Thoracic aorta (tissue), 2 donors: ENCODE measurements around the gene HSBP1L1. TPM values are rescaled to one million over a fixed set of nuclear protein-coding genes. Genes with fewer than 3 reads are reported as not detected.
"Not testable (repeated sequence)": the region's sequence is repeated elsewhere in the genome, so short reads cannot be mapped to it uniquely, and the experiment has no call there.

Experiments
- ATAC-seq: fragments of 150-250 bp; one replicate; pipeline ENCODE4 v1.8.0; 2017; ENCODE audit warnings: low read depth; ENCODE audit not compliant: insufficient number of reproducible peaks, low FRiP score
- DNase-seq: peaks from one replicate; pipeline ENCODE4 v3.0.0-alpha.2; 2020; ENCODE audit warnings: low spot score
- H3K27ac ChIP-seq, 2 donors: fragments of 200-600 bp; sonication (generic); 1 replicate in 1 of 2; 2 replicates in 1 of 2; pipeline ENCODE4 v1.5.1; 2016; ENCODE audit warnings: mild to moderate bottlenecking in 2 of 2, moderate library complexity in 2 of 2
- H3K27me3 ChIP-seq: fragments of 200-600 bp; sonication (generic); replicated peaks from 2 replicates; pipeline ENCODE4 v1.6.0; 2016; ENCODE audit warnings: mild to moderate bottlenecking; ENCODE audit not compliant: insufficient read depth
- H3K36me3 ChIP-seq: fragments of 200-600 bp; sonication (generic); one replicate; pipeline ENCODE4 v1.5.1; 2016
- H3K4me1 ChIP-seq, 2 donors: fragments of 200-600 bp; sonication (generic); 1 replicate in 1 of 2; 2 replicates in 1 of 2; pipeline versions ENCODE4 v1.5.1 to v1.6.0; 2016; ENCODE audit warnings: low read depth in 2 of 2, mild to moderate bottlenecking in 1 of 2; ENCODE audit not compliant: control insufficient read depth in 1 of 2
- H3K4me3 ChIP-seq: fragments of 200-600 bp; sonication (generic); 2 replicates; pipeline ENCODE4 v1.5.1; 2016; ENCODE audit warnings: mild to moderate bottlenecking
- H3K9me3 ChIP-seq: fragments of 200-600 bp; sonication (generic); 2 replicates; pipeline ENCODE4 v1.5.1; 2016
- CTCF ChIP-seq: fragments of 200-600 bp; sonication (generic); IDR thresholded peaks from one replicate; pipeline ENCODE4 v1.5.1; 2019; ENCODE audit warnings: antibody characterized with exemption
- total RNA-seq, 2 donors: library from RNA; depleted of rRNA; stranded (reverse); fragments of >200 nt; gene quantifications; one replicate each; pipeline versions ENCODE4 v1.1.0 to v1.2.3, GENCODE V29; 2016

HSBP1L1 gene
- total RNA-seq, 2 donors from 2014 or later = 8.5 to 11.6 TPM

- no peak overlapping the region for H3K4me3 ChIP-seq
- H3K27me3 ChIP-seq = no peaks in the 10 kb centered on the region
- no peaks in the 10 kb centered on the region for H3K36me3 ChIP-seq
- no peaks in the 10 kb centered on the region for H3K4me1 ChIP-seq
- ATAC-seq = no peak
- no peaks in the 10 kb centered on the region for H3K9me3 ChIP-seq
- no peak for TF ChIP-seq CTCF
- DNase-seq = no peak
- no peak overlapping the region for H3K27ac ChIP-seq
Measured at GRCh38 chr18:80002468-80002867, 38.0 kb downstream of the HSBP1L1 start.

DNA sequence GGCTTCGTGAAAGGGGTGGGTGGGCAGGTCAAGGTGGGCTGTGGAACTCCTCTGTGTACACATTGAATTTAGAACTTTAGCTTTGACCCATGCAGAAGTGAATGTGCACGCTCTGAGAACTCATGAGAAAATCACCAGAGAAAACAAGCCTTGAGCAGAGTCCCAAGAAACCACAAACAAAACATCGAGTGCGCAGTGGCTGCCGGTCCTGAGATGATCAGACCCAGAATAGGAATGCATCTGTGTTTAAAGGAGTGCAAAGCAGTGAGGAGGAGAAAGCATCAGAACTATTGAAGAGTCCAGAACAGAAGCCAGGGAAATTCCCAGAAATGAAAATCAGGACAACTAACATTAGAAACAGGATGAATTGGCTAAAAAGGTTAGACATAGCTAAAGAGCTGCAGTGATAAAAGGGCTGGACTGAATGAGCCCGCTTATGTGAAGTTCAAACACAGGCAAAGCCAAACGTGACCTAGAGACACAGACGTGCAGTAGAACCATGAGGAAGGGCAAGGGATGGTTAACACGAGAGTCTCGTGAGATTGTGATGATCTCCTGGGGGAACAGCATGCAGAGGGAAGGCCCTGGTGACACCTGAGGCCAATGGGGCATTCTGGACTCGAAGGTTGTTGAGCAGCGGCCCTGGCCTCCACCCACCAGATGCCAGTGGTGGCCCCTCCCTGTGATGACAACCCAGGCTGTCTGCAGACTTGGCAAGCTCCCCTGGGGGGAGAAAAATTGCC, 40.3 kb downstream of the HSBP1L1 start:
- H3K36me3 ChIP-seq = no peaks in the 10 kb centered on the region
- H3K4me3 ChIP-seq = no peak overlapping the region
- H3K4me1 ChIP-seq = peaks cover 0 to 2% of the 10 kb centered on the region in 2 donors
- H3K9me3 ChIP-seq = no peaks in the 10 kb centered on the region
- DNase-seq = no peak
- no peak for TF ChIP-seq CTCF
- no peaks in the 10 kb centered on the region for H3K27me3 ChIP-seq
- no peak overlapping the region for H3K27ac ChIP-seq
- ATAC-seq = no peak

GRCh38 chr18:80006724-80007123, 42.3 kb downstream of the HSBP1L1 start:
- ATAC-seq = no peak
- no peak for DNase-seq
- Histone ChIP-seq H3K4me1 (peaks cover 4 to 11% of the 10 kb centered on the region in 2 donors), H3K36me3 (no peaks in the 10 kb centered on the region), H3K4me3 (no peak overlapping the region), H3K27me3 (no peaks in the 10 kb centered on the region), H3K27ac (no peak overlapping the region), H3K9me3 (peaks cover 3% of the 10 kb centered on the region)
- no peak for TF ChIP-seq CTCF

- ATAC-seq (peak; percentile 100), DNase-seq (peak; percentile 77)
- Histone ChIP-seq H3K4me3 (peak overlapping the region; percentile 36), H3K27me3 (no peaks in the 10 kb centered on the region), H3K9me3 (peaks cover 5% of the 10 kb centered on the region), H3K4me1 (peaks cover 4 to 11% of the 10 kb centered on the region in 2 donors), H3K36me3 (no peaks in the 10 kb centered on the region), H3K27ac (peak overlapping the region; percentile 56 to 70)
- no peak for TF ChIP-seq CTCF
Measured at GRCh38 chr18:80009661-80010550, 45.5 kb downstream of the HSBP1L1 start.

GRCh38 chr18:80010551-80010906, 46.1 kb downstream of the HSBP1L1 start:
- peak overlapping the region; percentile 36 for H3K4me3 ChIP-seq
- ATAC-seq (no peak), DNase-seq (no peak)
- peaks cover 6% of the 10 kb centered on the region for H3K9me3 ChIP-seq
- H3K27ac ChIP-seq = peak overlapping the region; percentile 56 to 70
- no peaks in the 10 kb centered on the region for H3K36me3 ChIP-seq
- H3K4me1 ChIP-seq = peaks cover 4 to 11% of the 10 kb centered on the region in 2 donors
- H3K27me3 ChIP-seq = no peaks in the 10 kb centered on the region
- TF ChIP-seq CTCF = no peak

- ATAC-seq = not testable (repeated sequence)
- peak overlapping the region in 1 of 2 donors; percentile 70 for H3K27ac ChIP-seq
Measured at GRCh38 chr18:80011496-80012137, 47.2 kb downstream of the HSBP1L1 start.

More at GRCh38 chr18:80011496-80012137, 47.2 kb downstream of the HSBP1L1 start:
- not testable (repeated sequence) for DNase-seq, H3K27me3 ChIP-seq, H3K4me3 ChIP-seq, H3K9me3 ChIP-seq, H3K36me3 ChIP-seq
- H3K4me1 ChIP-seq = peaks cover 4 to 11% of the 10 kb centered on the region in 2 donors
